RPMI8226 (cell line): Measurements from ENCODE around the gene COL12A1.

ENCODE experiments used
- DNase-seq: peaks from one replicate; pipeline ENCODE4 v3.0.0-alpha.2; 2015

The COL12A1 gene

GRCh38 chr6:75176076-75176582, 29.7 kb downstream of the COL12A1 start:
- DNase-seq, result no peak

- no peak for DNase-seq
Observed at GRCh38 chr6:75171986-75172385, 33.9 kb downstream of the COL12A1 start.

GRCh38 chr6:75171567-75171966, 34.3 kb downstream of the COL12A1 start:
- DNase-seq, result no peak

- DNase-seq, result no peak
Observed at GRCh38 chr6:75170691-75171560, 34.9 kb downstream of the COL12A1 start.

- DNase-seq, result no peak
Observed at GRCh38 chr6:75169689-75170586, 35.9 kb downstream of the COL12A1 start.

GRCh38 chr6:75167851-75168250, 38.0 kb downstream of the COL12A1 start:
- DNase-seq, result no peak

GRCh38 chr6:75167325-75167724, 38.5 kb downstream of the COL12A1 start:
- DNase-seq, result no peak

- no peak for DNase-seq
Observed at GRCh38 chr6:75166773-75167172, 39.1 kb downstream of the COL12A1 start.

- no peak for DNase-seq
Observed at GRCh38 chr6:75166236-75166635, 39.6 kb downstream of the COL12A1 start.

GRCh38 chr6:75158176-75158575, 47.7 kb downstream of the COL12A1 start:
- DNase-seq, result no peak

GRCh38 chr6:75157336-75157735, 48.5 kb downstream of the COL12A1 start:
- no peak for DNase-seq

- no peak for DNase-seq
Observed at GRCh38 chr6:75156186-75156878, 49.5 kb downstream of the COL12A1 start.

GRCh38 chr6:75155631-75156030, 50.2 kb downstream of the COL12A1 start:
- DNase-seq, result no peak

- DNase-seq, result no peak
Observed at GRCh38 chr6:75154973-75155372, 50.9 kb downstream of the COL12A1 start.

GRCh38 chr6:75150685-75151412, 55.0 kb downstream of the COL12A1 start:
- DNase-seq, result no peak

- no peak for DNase-seq
Observed at GRCh38 chr6:75149696-75150095, 56.2 kb downstream of the COL12A1 start.

GRCh38 chr6:75149240-75149639, 56.6 kb downstream of the COL12A1 start:
- DNase-seq, result no peak

- no peak for DNase-seq
Observed at GRCh38 chr6:75147512-75147911, 58.3 kb downstream of the COL12A1 start.

GRCh38 chr6:75145976-75146375, 59.9 kb downstream of the COL12A1 start:
- DNase-seq, result no peak

- no peak for DNase-seq
Observed at GRCh38 chr6:75145211-75145610, 60.6 kb downstream of the COL12A1 start.

GRCh38 chr6:75144386-75144785, 61.5 kb downstream of the COL12A1 start:
- no peak for DNase-seq

- no peak for DNase-seq
Observed at GRCh38 chr6:75143191-75143590, 62.7 kb downstream of the COL12A1 start.
